ENCODE data around the gene ATPAF2. TPM values are rescaled to one million over a fixed set of nuclear protein-coding genes. Genes with fewer than 3 reads are reported as not detected.

Gene ATPAF2
- total and polyA plus RNA-seq, 2 experiments from 2014 or later: 24.3 to 25.7 TPM

- TF ChIP-seq CTCF (conservative IDR thresholded peaks at IDR 0.05; ENCODE audit: low read depth in 2 of 2) (no peak), REST (IDR thresholded peaks at IDR 0.05; ENCODE audit: unreplicated experiment) (no peak)
These were observed 25.0 kb downstream of the ATPAF2 start (continued) for GRCh38 chr17:18014006-18014405.

- H3K79me2 ChIP-seq (replicated peaks; ENCODE audit: insufficient read depth): no peaks in the 10 kb centered on the region
- H3K4me2 ChIP-seq: no peak overlapping the region
- H3F3A ChIP-seq (replicated peaks; ENCODE audit: low read depth): no peaks in the 10 kb centered on the region
- no peaks in the 10 kb centered on the region for H3K36me3 ChIP-seq (ENCODE audit: insufficient read depth)
- no peak overlapping the region for H3K4me3 Mint-ChIP-seq
- H3K4me3 ChIP-seq: no peak overlapping the region
- no peak for DNase-seq (ENCODE audit: low spot score)
- H3K27me3 Mint-ChIP-seq (ENCODE audit: insufficient read depth, low read depth, poor library complexity): peaks cover 10% of the 10 kb centered on the region
- H3K27ac ChIP-seq (ENCODE audit: low read depth): no peak overlapping the region
- H3K27me3 ChIP-seq (ENCODE audit: insufficient read depth): no peaks in the 10 kb centered on the region
- ATAC-seq: no peak
- H3K4me1 ChIP-seq (ENCODE audit: insufficient read depth): no peaks in the 10 kb centered on the region
- H3K9me3 Mint-ChIP-seq: peaks cover 3% of the 10 kb centered on the region; the same call in 1 of the 3 replicates
- H3K27ac Mint-ChIP-seq: no peak overlapping the region
- H3K9me2 ChIP-seq (ENCODE audit: insufficient read depth): no peaks in the 10 kb centered on the region
- H2AFZ ChIP-seq: no peak overlapping the region
- H3K4me1 Mint-ChIP-seq: peaks cover 8% of the 10 kb centered on the region; the same call in 2 of the 3 replicates
- H4K20me1 ChIP-seq (replicated peaks; ENCODE audit: insufficient read depth): peaks cover 5% of the 10 kb centered on the region; the same call in 1 of the 2 replicates
- H3K36me3 Mint-ChIP-seq (ENCODE audit: low read depth): no peaks in the 10 kb centered on the region
- TF ChIP-seq EZH2 (IDR thresholded peaks at IDR 0.05; ENCODE audit: low read depth, unreplicated experiment) (no peak), REST (IDR thresholded peaks at IDR 0.05; ENCODE audit: unreplicated experiment) (no peak), ETS1 (IDR thresholded peaks at IDR 0.05) (no peak), ZNF462 (CRISPR knock-in tag; IDR thresholded peaks at IDR 0.05) (no peak), STAT1 (IDR thresholded peaks at IDR 0.05; ENCODE audit: unreplicated experiment) (no peak), CREB1 (CRISPR knock-in tag; IDR thresholded peaks at IDR 0.05; ENCODE audit: low read depth) (no peak)
These were observed 27.7 kb downstream of the ATPAF2 start for GRCh38 chr17:18011286-18011685.
